GM23248 (cell line): ENCODE data around the gene PRSS2. TPM values are rescaled to one million over a fixed set of nuclear protein-coding genes. Genes with fewer than 3 reads are reported as not detected.

Experiments used
- DNase-seq: peaks from one replicate; pipeline ENCODE4 v3.0.0-alpha.2; 2015
- H2AFZ ChIP-seq: fragments of 200-600 bp; sonication (generic); 2 replicates; pipeline ENCODE4 v1.6.1; 2016; ENCODE audit warnings: antibody characterized with exemption
- H3F3A ChIP-seq: fragments of 200-600 bp; sonication (generic); 2 replicates; pipeline ENCODE4 v1.6.1; 2016; ENCODE audit warnings: mild to moderate bottlenecking, antibody characterized with exemption, mixed run types; ENCODE audit not compliant: insufficient read depth
- H3K27ac ChIP-seq: fragments of 200-600 bp; sonication (generic); 2 replicates; pipeline ENCODE4 v1.5.1; 2016; ENCODE audit warnings: mild to moderate bottlenecking
- H3K27me3 ChIP-seq: fragments of 200-600 bp; sonication (generic); replicated peaks from 2 replicates; pipeline ENCODE4 v1.6.1; 2016; ENCODE audit warnings: mild to moderate bottlenecking; ENCODE audit not compliant: insufficient read depth
- H3K36me3 ChIP-seq: fragments of 200-600 bp; sonication (generic); 2 replicates; pipeline ENCODE4 v1.6.1; 2016; ENCODE audit warnings: low read depth, mild to moderate bottlenecking
- H3K4me1 ChIP-seq: fragments of 200-600 bp; sonication (generic); 2 replicates; pipeline ENCODE4 v1.6.1; 2016; ENCODE audit warnings: mild to moderate bottlenecking; ENCODE audit not compliant: insufficient read depth
- H3K4me2 ChIP-seq: fragments of 200-600 bp; sonication (generic); one replicate; pipeline ENCODE4 v1.6.1; 2016; ENCODE audit warnings: mild to moderate bottlenecking; ENCODE audit not compliant: unreplicated experiment
- H3K4me3 ChIP-seq: fragments of 200-600 bp; sonication (generic); 2 replicates; pipeline ENCODE4 v1.5.1; 2016; ENCODE audit warnings: mild to moderate bottlenecking
- H3K79me2 ChIP-seq: fragments of 200-600 bp; sonication (generic); 2 replicates; pipeline ENCODE4 v1.6.1; 2016; ENCODE audit warnings: mild to moderate bottlenecking; ENCODE audit not compliant: insufficient read depth
- H3K9ac ChIP-seq: fragments of 200-600 bp; sonication (generic); 2 replicates; pipeline ENCODE4 v1.6.1; 2016; ENCODE audit warnings: mild to moderate bottlenecking
- H3K9me2 ChIP-seq: fragments of 200-600 bp; sonication (generic); 2 replicates; pipeline ENCODE4 v1.6.1; 2016; ENCODE audit warnings: mixed run types, mild to moderate bottlenecking, moderate library complexity; ENCODE audit not compliant: insufficient read depth
- H3K9me3 ChIP-seq: fragments of 200-600 bp; sonication (generic); one replicate; pipeline ENCODE4 v1.6.1; 2017; ENCODE audit warnings: low read depth
- H4K20me1 ChIP-seq: fragments of 200-600 bp; sonication (generic); 2 replicates; pipeline ENCODE4 v1.6.0; 2016; ENCODE audit not compliant: insufficient read depth
- EZH2 ChIP-seq: fragments of 200-600 bp; sonication (generic); IDR thresholded peaks from 2 replicates; pipeline ENCODE4 v1.6.1; 2018; ENCODE audit warnings: antibody characterized with exemption, mild to moderate bottlenecking; ENCODE audit not compliant: insufficient read depth, poor library complexity, severe bottlenecking
- EZH2phosphoT487 ChIP-seq: fragments of 200-600 bp; sonication (generic); IDR thresholded peaks from 2 replicates; pipeline ENCODE4 v1.6.1; 2018; ENCODE audit warnings: antibody characterized with exemption, moderate library complexity, mild to moderate bottlenecking, low read depth; ENCODE audit not compliant: insufficient read depth
- WGBS, 2 experiments: methylation state at CpG; one replicate each; pipeline ENCODE4 v1.1.6; 2015 to 2017; ENCODE audit warnings: low lambda C conversion rate in 2 of 2, low coverage in 1 of 2; ENCODE audit errors: missing lambda C conversion rate in 2 of 2; 5-methylcytosine and 5-hydroxymethylcytosine counted together
- in situ Hi-C: fragments of 300-500 bp; cut with MboI; formaldehyde crosslinking; loops from 2 replicates; pipeline ENCODE4 v1.15.0; 2020
- polyA plus RNA-seq: library from polyadenylated mRNA; unstranded; fragments of >200 nt; fragmentation: Nextera tagmentation; extraction: Ambion mirVana; gene quantifications from 2 replicates; pipeline ENCODE4 v1.2.1, GENCODE V29; 2016
- total RNA-seq: library from RNA; depleted of rRNA; stranded (reverse); fragments of >200 nt; shearing (Covaris generic); gene quantifications from 2 replicates; pipeline ENCODE4 v1.2.3, GENCODE V29; 2014

Gene PRSS2
- total and polyA plus RNA-seq, 2 experiments from 2014 or later: not detected

GRCh38 chr7:142787783-142788182, 17.0 kb downstream of the PRSS2 start:
- WGBS, 2 experiments: 52 to 54% methylated on average over 6 of the region's 6 CpGs
- H2AFZ ChIP-seq: no peak overlapping the region
- no peak overlapping the region for H3K27ac ChIP-seq
- H3K9me2 ChIP-seq: no peaks in the 10 kb centered on the region
- no peaks in the 10 kb centered on the region for H3K4me1 ChIP-seq
- in situ Hi-C loops: loop anchor here (10.0 kb wide), 1 partner anchor 263 kb away; no protein-coding TSS in a partner anchor
- H3K79me2 ChIP-seq: no peaks in the 10 kb centered on the region
- H3F3A ChIP-seq: no peaks in the 10 kb centered on the region
- H3K36me3 ChIP-seq: no peaks in the 10 kb centered on the region
- no peak for DNase-seq
- no peak for TF ChIP-seq EZH2phosphoT487
- TF ChIP-seq EZH2: no peak
- peaks cover 31% of the 10 kb centered on the region for H3K27me3 ChIP-seq
- H3K4me2 ChIP-seq: no peak overlapping the region
- H3K9ac ChIP-seq: no peak overlapping the region
- no peaks in the 10 kb centered on the region for H4K20me1 ChIP-seq
- no peaks in the 10 kb centered on the region for H3K9me3 ChIP-seq
- H3K4me3 ChIP-seq: no peak overlapping the region

- Histone ChIP-seq H3K9ac (no peak overlapping the region), H3F3A (no peaks in the 10 kb centered on the region), H3K4me1 (no peaks in the 10 kb centered on the region), H3K79me2 (no peaks in the 10 kb centered on the region), H3K4me3 (no peak overlapping the region), H3K27ac (no peak overlapping the region), H3K36me3 (no peaks in the 10 kb centered on the region), H3K9me3 (no peaks in the 10 kb centered on the region), H2AFZ (no peak overlapping the region), H3K4me2 (no peak overlapping the region), H4K20me1 (no peaks in the 10 kb centered on the region), H3K27me3 (peaks cover 38% of the 10 kb centered on the region), H3K9me2 (no peaks in the 10 kb centered on the region)
- no peak for DNase-seq
- 44 to 50% methylated on average over 10 of the region's 10 CpGs for WGBS, 2 experiments
- in situ Hi-C loops: loop anchor here (10.0 kb wide), 1 partner anchor 264 kb away; no protein-coding TSS in a partner anchor
- no peak for TF ChIP-seq EZH2phosphoT487
- no peak for TF ChIP-seq EZH2
Observed at GRCh38 chr7:142788303-142789289, 17.8 kb downstream of the PRSS2 start.

- Histone ChIP-seq H2AFZ (no peak overlapping the region), H3F3A (no peaks in the 10 kb centered on the region), H3K4me3 (no peak overlapping the region), H3K4me1 (no peaks in the 10 kb centered on the region), H3K4me2 (no peak overlapping the region), H3K36me3 (no peaks in the 10 kb centered on the region), H3K27me3 (peaks cover 47% of the 10 kb centered on the region), H3K27ac (no peak overlapping the region), H3K9me3 (no peaks in the 10 kb centered on the region), H3K9me2 (no peaks in the 10 kb centered on the region), H3K79me2 (no peaks in the 10 kb centered on the region), H4K20me1 (no peaks in the 10 kb centered on the region), H3K9ac (no peak overlapping the region)
- TF ChIP-seq EZH2phosphoT487 (no peak), EZH2 (no peak)
- in situ Hi-C loops: loop anchor here (10.0 kb wide), 1 partner anchor 265 kb away; no protein-coding TSS in a partner anchor
- 7 to 23% methylated on average over 2 of the region's 2 CpGs for WGBS, 2 experiments
- DNase-seq: no peak
Observed at GRCh38 chr7:142789441-142789840, 18.7 kb downstream of the PRSS2 start.

- no peak for TF ChIP-seq EZH2
- no peak for TF ChIP-seq EZH2phosphoT487
- Histone ChIP-seq H3K36me3 (no peaks in the 10 kb centered on the region), H3K4me2 (no peak overlapping the region), H4K20me1 (no peaks in the 10 kb centered on the region), H3K9me2 (no peaks in the 10 kb centered on the region), H3K9ac (no peak overlapping the region), H3K4me3 (no peak overlapping the region), H3K27ac (no peak overlapping the region), H3K79me2 (no peaks in the 10 kb centered on the region), H3F3A (no peaks in the 10 kb centered on the region), H3K4me1 (no peaks in the 10 kb centered on the region), H3K9me3 (no peaks in the 10 kb centered on the region), H3K27me3 (peaks cover 53% of the 10 kb centered on the region), H2AFZ (no peak overlapping the region)
- DNase-seq: no peak
- 55 to 67% methylated on average over 3 of the region's 3 CpGs for WGBS, 2 experiments
- in situ Hi-C loops: no loop called here
Observed at GRCh38 chr7:142790056-142790455, 19.3 kb downstream of the PRSS2 start.
